ENCODE measurements around the gene RAD51C. TPM values are rescaled to one million over a fixed set of nuclear protein-coding genes. Genes with fewer than 3 reads are reported as not detected.
A peak's percentile ranks its signal among the peaks of the same experiment; 100 is the strongest.

The RAD51C gene
- total and polyA plus RNA-seq, 9 of the 15 experiments (the other 6 are each of a cell fraction or from before 2014, with no cell fraction given): 93.9 to 341 (median 135) TPM

DNA sequence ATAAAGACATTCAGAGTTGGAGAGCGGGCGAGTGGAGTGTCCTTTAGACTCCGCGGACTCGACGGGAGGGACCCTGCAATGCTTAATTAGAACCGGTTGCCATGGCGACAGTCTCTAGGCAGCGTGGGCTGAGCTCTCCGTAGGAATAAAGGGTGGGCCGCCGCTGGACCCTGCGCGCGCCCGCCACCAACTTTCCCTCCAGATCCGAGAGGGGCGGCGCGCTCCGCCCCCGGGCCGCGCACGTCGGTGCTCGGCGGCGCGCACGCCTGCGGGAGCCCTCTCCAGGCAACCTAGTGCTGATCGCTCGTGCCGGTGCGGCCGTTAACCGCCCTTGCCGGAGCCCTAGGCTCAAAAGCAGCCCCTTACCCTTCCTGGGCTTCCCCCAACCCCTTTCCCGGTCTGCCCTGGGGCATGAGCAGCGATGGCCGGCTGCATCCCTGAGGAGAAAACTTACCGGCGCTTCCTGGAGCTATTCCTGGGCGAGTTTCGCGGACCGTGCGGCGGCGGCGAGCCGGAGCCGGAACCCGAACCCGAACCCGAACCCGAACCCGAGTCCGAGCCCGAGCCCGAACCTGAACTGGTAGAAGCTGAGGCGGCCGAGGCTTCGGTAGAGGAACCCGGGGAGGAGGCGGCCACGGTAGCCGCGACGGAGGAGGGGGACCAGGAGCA lies 63.3 kb downstream of the RAD51C start, which contains the start of gene PPM1E (continued):
- TF ChIP-seq, protein P1, sequence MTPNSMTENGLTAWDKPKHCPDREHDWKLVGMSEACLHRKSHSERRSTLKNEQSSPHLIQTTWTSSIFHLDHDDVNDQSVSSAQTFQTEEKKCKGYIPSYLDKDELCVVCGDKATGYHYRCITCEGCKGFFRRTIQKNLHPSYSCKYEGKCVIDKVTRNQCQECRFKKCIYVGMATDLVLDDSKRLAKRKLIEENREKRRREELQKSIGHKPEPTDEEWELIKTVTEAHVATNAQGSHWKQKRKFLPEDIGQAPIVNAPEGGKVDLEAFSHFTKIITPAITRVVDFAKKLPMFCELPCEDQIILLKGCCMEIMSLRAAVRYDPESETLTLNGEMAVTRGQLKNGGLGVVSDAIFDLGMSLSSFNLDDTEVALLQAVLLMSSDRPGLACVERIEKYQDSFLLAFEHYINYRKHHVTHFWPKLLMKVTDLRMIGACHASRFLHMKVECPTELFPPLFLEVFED (CRISPR knock-in tag; conservative IDR thresholded peaks at IDR 0.05): no peak
- TF ChIP-seq FOS (IDR thresholded peaks at IDR 0.05; ENCODE audit: extremely low read depth, insufficient read length) (no peak), ZNF830 (CRISPR knock-in tag; IDR thresholded peaks at IDR 0.05) (no peak), KLF10 (CRISPR knock-in tag; IDR thresholded peaks at IDR 0.05) (no peak), MED1 (CRISPR knock-in tag; IDR thresholded peaks at IDR 0.05; ENCODE audit: borderline replicate concordance) (no peak), WHSC1 (IDR thresholded peaks at IDR 0.05; ENCODE audit: low read length) (no peak), MBD2 (IDR thresholded peaks at IDR 0.05; ENCODE audit: borderline replicate concordance, low read depth) (0 out of 2 replicates have a peak, but pooled peaks have one; percentile 40), ZNF174 (CRISPR knock-in tag; IDR thresholded peaks at IDR 0.05) (no peak), NCOA6 (IDR thresholded peaks at IDR 0.05) (peak; percentile 91), PRMT5 (CRISPR knock-in tag; IDR thresholded peaks at IDR 0.05) (no peak), ZNF431 (CRISPR knock-in tag; IDR thresholded peaks at IDR 0.05) (no peak), EP300 (IDR thresholded peaks at IDR 0.05; ENCODE audit: low read length) (no peak), TEAD4 (IDR thresholded peaks at IDR 0.05; ENCODE audit: low read length) (peak; percentile 1; the same call in 1 of the 2 replicates), TEAD4 (CRISPR knock-in tag; IDR thresholded peaks at IDR 0.05; ENCODE audit: borderline replicate concordance) (no peak), GMEB1 (CRISPR knock-in tag; IDR thresholded peaks at IDR 0.05) (peak; percentile 96), SMARCA4 (IDR thresholded peaks at IDR 0.05) (no peak), JUND (IDR thresholded peaks at IDR 0.05; ENCODE audit: borderline replicate concordance, low read depth, low read length) (no peak), JUND (tag; IDR thresholded peaks at IDR 0.05; ENCODE audit: borderline replicate concordance, low read depth, low read length) (peak; percentile 30; the same call in 1 of the 3 replicates), PURB (CRISPR knock-in tag; IDR thresholded peaks at IDR 0.05; ENCODE audit: low read depth) (no peak), SIN3A (IDR thresholded peaks at IDR 0.05; ENCODE audit: borderline replicate concordance in 2 of 2, control insufficient read depth in 1 of 2, low read depth in 2 of 2, low read length in 2 of 2) (peak in 1 of 2 experiments; percentile 59; a peak in 1 of 4 replicates), SETDB1 (IDR thresholded peaks at IDR 0.05; ENCODE audit: low read length) (no peak), FOSL1 (tag; conservative IDR thresholded peaks at IDR 0.05) (peak; percentile 38; the same call in 1 of the 2 replicates), HDAC3 (IDR thresholded peaks at IDR 0.05; ENCODE audit: borderline replicate concordance, partially characterized antibody) (no peak), ZNF175 (CRISPR knock-in tag; IDR thresholded peaks at IDR 0.05; ENCODE audit: low read depth) (peak; percentile 74; the same call in 1 of the 2 replicates)
- TF ChIP-seq, protein P2, sequence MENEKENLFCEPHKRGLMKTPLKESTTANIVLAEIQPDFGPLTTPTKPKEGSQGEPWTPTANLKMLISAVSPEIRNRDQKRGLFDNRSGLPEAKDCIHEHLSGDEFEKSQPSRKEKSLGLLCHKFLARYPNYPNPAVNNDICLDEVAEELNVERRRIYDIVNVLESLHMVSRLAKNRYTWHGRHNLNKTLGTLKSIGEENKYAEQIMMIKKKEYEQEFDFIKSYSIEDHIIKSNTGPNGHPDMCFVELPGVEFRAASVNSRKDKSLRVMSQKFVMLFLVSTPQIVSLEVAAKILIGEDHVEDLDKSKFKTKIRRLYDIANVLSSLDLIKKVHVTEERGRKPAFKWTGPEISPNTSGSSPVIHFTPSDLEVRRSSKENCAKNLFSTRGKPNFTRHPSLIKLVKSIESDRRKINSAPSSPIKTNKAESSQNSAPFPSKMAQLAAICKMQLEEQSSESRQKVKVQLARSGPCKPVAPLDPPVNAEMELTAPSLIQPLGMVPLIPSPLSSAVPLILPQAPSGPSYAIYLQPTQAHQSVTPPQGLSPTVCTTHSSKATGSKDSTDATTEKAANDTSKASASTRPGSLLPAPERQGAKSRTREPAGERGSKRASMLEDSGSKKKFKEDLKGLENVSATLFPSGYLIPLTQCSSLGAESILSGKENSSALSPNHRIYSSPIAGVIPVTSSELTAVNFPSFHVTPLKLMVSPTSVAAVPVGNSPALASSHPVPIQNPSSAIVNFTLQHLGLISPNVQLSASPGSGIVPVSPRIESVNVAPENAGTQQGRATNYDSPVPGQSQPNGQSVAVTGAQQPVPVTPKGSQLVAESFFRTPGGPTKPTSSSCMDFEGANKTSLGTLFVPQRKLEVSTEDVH (IDR thresholded peaks at IDR 0.05; ENCODE audit: low read depth, partially characterized antibody): peak; percentile 64

Measured in K562 (cell line).